ENCODE data around the gene DUSP16.

The DUSP16 gene

GRCh38 chr12:12467688-12468261, 94.9 kb downstream of the DUSP16 start:
- no peak for DNase-seq (ENCODE audit: low spot score)

GRCh38 chr12:12467264-12467663, 95.4 kb downstream of the DUSP16 start:
- DNase-seq (ENCODE audit: low spot score): no peak

DNA sequence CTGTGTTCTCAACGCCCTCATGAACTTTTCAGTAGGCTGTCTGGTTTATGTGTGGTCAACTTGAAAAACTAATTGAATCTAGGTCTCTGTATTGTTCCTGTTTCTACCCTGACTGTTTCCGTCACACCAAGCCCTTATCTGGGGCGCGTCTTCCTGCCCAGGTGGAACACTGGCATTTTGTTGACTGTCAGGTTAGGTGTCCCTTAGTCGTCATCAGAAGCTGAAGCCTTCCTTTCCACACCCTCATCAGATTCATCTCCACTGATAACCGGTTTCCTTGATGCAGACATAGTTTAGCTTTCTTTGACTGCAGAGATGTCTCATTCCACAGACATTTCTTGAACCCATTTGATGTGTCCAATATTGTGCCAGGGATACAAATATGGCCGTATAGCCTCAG, 96.5 kb downstream of the DUSP16 start:
- no peak for DNase-seq (ENCODE audit: low spot score)

GRCh38 chr12:12465522-12465921, 97.1 kb downstream of the DUSP16 start:
- no peak for DNase-seq (ENCODE audit: low spot score)

GRCh38 chr12:12461923-12462315, 100.7 kb downstream of the DUSP16 start:
- no peak for DNase-seq (ENCODE audit: low spot score)

- no peak for DNase-seq (ENCODE audit: low spot score)
Observed at GRCh38 chr12:12460935-12461922, 101.4 kb downstream of the DUSP16 start.

- no peak for DNase-seq (ENCODE audit: low spot score)
Observed at GRCh38 chr12:12456637-12457036, 106.0 kb downstream of the DUSP16 start.

DNA sequence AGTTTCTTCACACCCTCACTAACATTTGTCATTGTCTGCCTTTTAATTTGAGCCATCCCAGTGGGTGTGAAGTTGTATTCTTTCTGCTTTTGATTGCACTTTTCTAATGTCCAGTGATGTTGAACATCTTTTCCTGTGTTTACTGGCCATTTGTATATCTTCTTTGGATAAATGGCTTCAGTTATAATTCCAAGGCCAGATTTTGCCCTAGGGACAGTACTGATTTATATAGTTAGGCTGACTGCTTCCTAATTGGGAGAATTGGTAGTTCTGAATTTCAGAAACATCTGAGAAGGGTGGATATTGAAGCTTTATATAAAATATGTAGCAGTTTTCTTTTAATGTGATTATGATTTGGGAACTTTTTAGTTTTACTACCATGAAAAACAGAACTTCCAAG, 108.3 kb downstream of the DUSP16 start:
- DNase-seq (ENCODE audit: low spot score): no peak

DNA sequence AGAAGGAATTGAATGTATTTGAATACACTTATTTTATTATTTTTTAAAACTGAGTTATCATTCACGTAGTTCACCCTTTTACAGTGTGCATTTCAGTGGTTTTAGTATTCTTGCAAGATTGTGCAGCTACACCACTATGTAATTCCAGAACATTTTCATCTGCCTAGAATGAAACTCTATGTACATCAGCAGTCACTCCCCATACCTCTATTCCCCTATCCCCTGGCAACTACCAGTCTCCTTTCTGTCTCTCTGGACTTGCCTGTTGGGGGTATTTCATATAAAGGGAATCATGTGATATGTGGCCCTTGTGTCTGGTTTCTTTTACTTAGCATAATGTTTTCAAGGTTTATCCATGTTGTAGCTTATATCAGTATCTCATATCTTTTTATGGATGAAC, 109.0 kb downstream of the DUSP16 start:
- DNase-seq (ENCODE audit: low spot score): no peak

- DNase-seq (ENCODE audit: low spot score): no peak
Observed at GRCh38 chr12:12452326-12452902, 110.2 kb downstream of the DUSP16 start.

GRCh38 chr12:12451098-12451497, 111.6 kb downstream of the DUSP16 start:
- no peak for DNase-seq (ENCODE audit: low spot score)

GRCh38 chr12:12450043-12450471, 112.6 kb downstream of the DUSP16 start:
- no peak for DNase-seq (ENCODE audit: low spot score)

- DNase-seq (ENCODE audit: low spot score): no peak
Observed at GRCh38 chr12:12449533-12450025, 113.1 kb downstream of the DUSP16 start.

GRCh38 chr12:12447837-12448236, 114.8 kb downstream of the DUSP16 start:
- no peak for DNase-seq (ENCODE audit: low spot score)

DNA sequence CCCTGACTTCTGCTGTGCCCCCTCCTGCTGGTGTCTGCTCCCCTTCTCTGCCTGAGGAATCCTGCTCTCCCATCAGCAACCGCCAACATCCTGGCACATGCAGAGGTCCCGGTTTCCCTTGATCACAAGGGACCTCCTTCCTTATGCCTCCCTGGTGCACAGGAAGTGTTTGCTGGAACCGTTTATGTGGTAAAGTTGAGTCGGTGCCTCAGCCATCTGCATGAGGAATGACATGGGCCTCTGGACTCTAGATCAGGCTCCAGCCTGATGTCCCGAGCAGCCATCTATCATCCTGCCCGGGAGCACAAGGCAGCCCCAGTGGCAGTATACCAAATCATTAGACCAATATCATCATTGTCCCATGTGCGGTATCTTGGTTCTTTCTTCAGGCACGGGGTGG, 115.4 kb downstream of the DUSP16 start:
- DNase-seq (ENCODE audit: low spot score): no peak

GRCh38 chr12:12446786-12447185, 115.9 kb downstream of the DUSP16 start:
- DNase-seq (ENCODE audit: low spot score): no peak

DNA sequence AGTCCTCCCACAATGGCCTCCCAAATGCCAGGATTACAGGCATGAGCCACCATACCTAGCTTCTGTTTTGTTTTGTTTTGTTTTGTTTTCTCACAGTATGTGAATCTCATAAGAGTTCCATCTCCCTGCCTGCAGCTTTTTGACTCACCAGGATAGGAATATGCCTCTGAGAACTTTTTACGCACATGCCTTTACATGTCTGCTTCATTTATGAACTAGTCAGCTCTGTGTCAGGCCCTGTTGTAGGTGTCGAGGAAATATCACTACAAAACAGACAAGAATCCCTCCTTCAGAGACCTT, 116.8 kb downstream of the DUSP16 start:
- DNase-seq (ENCODE audit: low spot score): no peak

GRCh38 chr12:12445165-12445881, 117.3 kb downstream of the DUSP16 start:
- DNase-seq (ENCODE audit: low spot score): no peak

DNA sequence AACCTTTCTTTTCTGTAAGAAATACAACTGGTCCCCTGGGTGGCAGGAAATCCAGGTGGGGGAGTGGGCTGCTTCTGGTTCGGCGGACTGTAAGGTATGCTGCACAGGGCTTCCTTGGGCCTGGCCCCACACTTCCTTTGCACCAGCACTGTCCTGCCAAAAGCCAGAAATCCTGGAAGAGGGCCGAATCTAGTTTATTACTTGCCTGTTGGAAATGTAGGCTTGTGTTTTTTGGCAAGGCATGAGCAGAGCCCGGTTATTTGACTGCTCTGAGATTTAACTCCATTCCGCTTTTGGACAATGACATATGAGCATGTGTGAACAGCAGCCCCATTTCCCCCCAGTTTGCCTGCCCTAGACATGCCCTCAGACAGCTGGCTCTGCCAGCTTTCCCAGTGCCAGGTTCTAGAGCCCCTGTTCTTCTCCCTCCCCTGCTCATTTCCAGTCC, 119.2 kb downstream of the DUSP16 start:
- DNase-seq (ENCODE audit: low spot score): no peak

GRCh38 chr12:12442548-12443071, 120.1 kb downstream of the DUSP16 start:
- DNase-seq (ENCODE audit: low spot score): no peak

GRCh38 chr12:12441843-12442461, 120.7 kb downstream of the DUSP16 start:
- no peak for DNase-seq (ENCODE audit: low spot score)

DNA sequence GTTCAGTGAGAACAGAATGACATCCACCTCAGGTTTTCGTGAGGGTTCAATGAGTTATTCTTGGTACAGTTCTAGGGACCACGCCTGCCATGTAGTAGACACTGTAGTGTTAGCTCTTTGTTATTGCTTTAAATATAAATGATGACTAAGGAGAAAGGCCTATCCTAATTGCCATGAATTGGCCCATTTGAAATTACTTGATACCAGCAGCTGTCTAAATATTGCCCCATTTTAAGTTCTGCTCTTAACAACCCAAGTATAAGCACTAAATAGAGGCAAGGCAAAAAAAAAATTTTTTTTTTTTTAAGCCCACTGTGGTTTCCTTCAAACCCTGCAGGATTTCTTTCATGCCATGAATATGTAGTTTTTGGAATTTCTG, 121.2 kb downstream of the DUSP16 start:
- no peak for DNase-seq (ENCODE audit: low spot score)
